ENCODE measurements around the gene ASB2. TPM values are rescaled to one million over a fixed set of nuclear protein-coding genes. Genes with fewer than 3 reads are reported as not detected.

The ASB2 gene
- total RNA-seq = 6.1 TPM

DNA sequence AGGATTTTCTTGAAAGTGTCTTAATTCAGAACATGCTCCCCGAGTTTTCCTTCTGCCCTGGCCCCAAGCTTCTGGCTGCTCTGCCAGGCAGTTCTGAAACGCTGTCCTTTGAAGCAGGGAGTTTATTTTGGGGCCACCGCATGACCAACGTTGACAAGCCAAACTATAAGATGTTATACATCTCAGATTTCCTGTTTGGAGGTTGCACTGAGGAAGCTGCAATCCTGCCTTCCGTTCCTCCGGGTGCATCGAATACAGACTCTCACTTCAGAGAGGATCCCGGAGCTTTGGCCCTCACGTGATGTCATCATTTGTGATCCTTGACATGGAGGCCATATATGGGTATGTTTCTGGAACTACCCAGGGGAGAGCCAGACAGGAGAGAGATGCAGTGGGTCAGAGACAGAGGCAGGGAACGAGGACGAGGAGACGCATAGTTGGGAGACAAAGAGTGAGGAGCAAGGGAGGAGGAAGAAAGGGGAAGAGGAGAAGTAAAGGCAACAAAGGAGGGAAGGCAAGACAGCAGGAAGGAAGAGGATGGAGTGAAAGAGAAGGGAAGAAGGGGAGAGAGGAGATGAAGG is at the start of gene ASB2:
TSS of gene ASB2 (minus strand) at position 94 of the 581 bp plus-strand sequence. CDS start 12,031 bp downstream, outside the sequence.
- no peak for DNase-seq

GRCh38 chr14:94025720-94026119 is 49.4 kb upstream of the ASB2 start:
- no peak for DNase-seq

- DNase-seq = no peak
Measured at GRCh38 chr14:94024549-94024948, 48.2 kb upstream of the ASB2 start.

GRCh38 chr14:94022532-94023411 is 46.4 kb upstream of the ASB2 start:
- no peak for DNase-seq

- DNase-seq = no peak
Measured at GRCh38 chr14:94021416-94022157, 45.2 kb upstream of the ASB2 start.

DNA sequence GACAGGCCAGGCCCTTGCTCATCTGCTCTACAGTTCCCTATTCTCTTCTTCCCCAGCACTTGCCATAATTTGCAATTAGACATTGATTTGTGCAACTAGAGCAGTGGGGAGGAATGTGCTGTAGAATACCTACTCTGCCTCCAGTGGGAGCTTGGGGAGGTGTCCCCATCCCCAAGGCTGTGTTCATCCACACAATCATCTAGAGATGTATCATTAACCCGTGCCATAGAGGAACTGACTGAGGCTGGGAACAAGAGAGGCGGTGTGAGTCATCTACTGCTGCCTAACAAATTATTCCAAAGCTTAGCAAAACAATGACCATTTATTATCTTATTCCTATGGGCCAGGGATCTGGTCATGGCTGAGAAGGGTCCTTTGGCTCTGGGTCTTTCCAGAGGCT is 44.6 kb upstream of the ASB2 start:
- no peak for DNase-seq

DNA sequence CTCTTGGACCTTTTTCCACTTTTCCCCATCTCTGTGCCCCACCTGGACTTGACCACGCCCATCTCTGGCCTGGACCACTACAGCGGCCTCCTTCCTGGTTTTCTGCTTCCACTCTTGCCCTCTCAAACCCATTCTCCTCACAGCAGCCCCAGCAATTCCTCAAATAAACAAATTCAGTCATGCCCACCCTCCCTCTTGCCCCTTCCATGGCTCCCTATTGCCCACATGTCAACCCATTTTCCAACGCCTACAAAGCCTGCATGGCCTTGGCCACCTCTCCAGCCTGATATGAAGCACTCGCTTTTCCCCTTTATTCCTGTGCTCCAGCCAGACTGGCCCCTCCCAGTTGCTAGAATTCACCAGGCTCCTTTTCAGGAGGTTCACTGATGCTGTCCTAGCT is 43.9 kb upstream of the ASB2 start:
- DNase-seq = no peak

GRCh38 chr14:94019329-94019728 is 43.0 kb upstream of the ASB2 start:
- no peak for DNase-seq

DNA sequence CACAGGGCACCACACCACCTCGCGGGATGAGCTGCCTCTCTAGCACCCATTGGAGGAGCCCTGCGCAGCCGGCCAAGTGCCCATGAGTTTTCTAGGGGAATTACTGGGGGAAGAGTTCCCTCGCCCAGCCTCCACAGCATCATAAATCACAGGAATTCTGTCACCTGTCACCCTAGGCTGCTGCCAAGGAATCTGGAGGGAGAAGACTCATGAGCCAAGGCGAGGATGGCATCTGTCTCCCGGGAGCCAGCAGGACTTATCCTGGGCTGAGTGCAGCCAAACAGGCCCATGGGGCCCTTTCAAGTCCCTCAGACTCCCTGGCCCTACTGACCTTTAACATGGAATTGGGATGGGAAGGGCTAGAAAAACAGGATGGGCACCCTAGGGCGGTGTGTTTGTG is 41.9 kb upstream of the ASB2 start:
- DNase-seq = no peak

DNA sequence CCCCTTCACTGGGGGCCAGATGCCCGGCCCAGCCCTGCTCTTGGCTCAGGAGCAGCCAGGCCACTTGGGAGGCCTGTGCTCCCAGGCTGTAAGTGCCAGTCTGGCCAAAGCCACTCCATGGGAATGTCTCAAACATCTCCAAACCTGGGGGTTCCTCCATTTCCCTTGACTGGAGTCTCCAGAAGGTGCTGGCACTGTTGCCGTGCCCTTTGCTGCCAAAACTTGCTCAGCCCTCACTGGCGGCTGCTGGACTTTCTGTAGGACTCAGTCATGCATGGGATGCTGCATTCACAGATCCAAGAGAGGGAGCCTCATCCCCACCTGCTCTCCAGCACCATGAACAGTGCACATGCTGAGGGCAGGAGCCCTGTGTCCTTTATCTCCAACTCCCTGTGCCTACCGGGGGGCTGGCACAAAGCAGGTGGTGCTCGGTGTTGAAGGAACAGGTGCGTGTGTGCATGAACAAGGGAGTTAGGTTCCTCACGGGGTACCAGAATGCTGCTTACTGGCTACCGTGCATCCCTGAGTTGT is 40.1 kb upstream of the ASB2 start:
- no peak for DNase-seq

GRCh38 chr14:94015223-94015622 is 38.9 kb upstream of the ASB2 start:
- no peak for DNase-seq

GRCh38 chr14:94014382-94014781 is 38.0 kb upstream of the ASB2 start:
- no peak for DNase-seq

DNA sequence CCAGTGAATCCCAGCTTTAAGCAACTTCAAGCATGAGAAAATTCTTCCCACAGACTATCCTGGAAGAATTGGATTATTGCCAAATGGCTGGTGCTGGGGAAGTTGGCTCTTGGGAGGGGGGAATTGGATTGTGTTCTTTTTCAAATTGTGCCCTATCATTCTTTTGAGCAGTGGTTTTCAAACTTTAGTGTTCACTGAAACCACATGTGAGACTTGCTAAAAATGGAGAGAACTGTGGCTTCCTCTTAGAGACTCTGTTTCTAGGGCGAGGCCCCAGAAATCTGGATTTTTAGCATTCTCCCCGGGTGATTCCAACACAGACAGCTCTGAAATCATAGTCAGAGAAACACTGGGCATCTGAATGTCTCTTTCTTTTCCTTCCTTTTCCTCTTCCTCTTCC is 35.4 kb upstream of the ASB2 start:
- peak; percentile 5 for DNase-seq

DNA sequence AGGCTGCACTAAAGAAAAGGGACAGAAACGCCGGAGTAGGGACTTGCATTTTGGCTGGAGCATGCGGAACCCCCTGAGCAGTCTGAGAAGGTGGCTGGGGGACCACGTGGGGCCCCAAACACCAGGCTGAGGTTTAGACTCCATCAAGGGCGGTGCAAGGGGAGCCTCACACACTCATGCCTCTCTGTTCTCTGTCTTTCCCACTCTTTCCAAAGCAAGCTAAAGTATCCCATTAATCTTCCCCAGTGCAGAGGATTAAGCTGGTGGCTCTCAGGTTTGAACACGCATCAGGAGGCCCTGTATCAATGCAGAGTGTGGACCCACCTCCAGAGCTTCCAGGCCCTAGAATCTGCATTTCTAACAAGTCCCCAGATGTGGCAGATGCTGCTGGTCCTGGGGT is 34.3 kb upstream of the ASB2 start:
- DNase-seq = no peak

GRCh38 chr14:94009767-94010166 is 33.4 kb upstream of the ASB2 start:
- DNase-seq = no peak

DNA sequence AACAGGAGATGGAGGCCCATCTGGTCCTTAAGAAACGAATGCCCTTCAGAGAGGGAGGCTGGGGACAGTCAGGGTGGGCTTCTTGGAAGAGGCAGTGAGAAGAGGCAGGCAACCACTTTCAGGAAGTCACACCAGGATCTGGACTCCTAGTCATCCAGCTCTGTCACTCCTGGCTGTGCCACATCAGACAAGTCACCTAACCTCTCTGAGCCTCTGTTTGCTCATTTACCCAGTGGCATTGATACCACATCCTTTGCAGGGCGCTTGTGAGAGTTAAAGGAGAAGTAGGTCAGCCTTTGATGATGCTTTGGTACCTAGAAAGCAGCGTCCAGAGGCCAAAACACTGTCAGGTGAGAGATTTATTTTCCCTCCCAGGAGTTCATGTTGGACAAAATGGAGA is 31.9 kb upstream of the ASB2 start:
- no peak for DNase-seq

GRCh38 chr14:94005324-94006073 is 29.1 kb upstream of the ASB2 start:
- DNase-seq = no peak

DNA sequence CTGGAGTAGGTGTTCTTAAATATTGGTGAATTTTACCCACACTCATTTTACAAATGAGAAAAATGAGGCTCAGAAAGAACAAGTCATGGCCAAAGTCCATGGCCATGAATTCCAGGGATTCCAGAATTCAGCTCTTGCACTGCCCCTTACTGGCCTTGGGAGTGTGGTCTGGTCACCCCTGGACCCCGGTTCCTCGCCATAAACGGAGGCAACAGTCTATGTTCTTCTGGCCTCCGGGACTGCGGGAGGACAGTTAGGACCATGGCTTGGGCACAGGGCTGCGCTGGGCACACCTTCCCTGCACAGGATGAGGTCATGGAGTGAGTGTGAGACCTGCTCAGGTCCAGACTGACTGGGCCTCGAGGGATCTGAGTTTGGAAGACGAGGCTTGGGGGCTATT is 27.6 kb upstream of the ASB2 start:
- DNase-seq = no peak

DNA sequence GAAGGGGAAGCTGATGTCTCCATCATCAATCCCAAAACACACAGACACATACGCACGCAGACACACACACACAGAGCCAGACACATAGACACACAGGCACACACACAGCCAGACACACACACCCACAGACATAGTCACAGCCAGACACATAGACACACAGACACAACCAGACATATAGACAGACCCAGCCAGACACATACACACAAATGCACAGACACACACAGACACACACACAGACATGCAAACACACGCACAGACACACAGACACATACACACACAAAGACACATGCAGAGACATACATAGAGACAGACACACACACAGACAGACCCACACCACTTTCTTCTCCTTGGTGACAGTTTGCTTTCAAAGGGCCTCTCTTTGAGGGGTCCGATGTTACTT is 27.0 kb upstream of the ASB2 start:
- DNase-seq = no peak

- no peak for DNase-seq
Measured at GRCh38 chr14:94001501-94002396, 25.4 kb upstream of the ASB2 start.

DNA sequence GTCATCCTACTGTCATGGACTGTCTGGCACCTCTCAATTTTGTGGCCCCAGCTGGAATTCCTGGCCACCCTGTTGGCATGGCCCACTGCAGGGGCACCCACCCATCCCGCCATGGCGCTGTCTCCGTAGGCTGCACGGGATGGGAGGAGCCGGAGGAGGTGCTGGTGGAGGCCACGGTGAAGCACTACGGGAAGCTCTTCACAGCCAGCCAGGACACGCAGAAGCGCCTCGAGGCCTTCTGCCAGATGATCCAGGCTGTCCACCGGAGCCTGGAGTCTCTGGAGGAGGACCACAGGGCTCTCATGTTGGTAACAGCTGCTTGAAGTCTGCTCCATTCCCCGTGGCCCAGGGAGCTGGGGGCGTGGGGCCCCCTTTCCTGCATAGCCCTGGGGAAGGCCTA is 24.6 kb upstream of the ASB2 start:
- no peak for DNase-seq

All from skin of body (tissue), 2 donors.